Globus pallidus (tissue), 1 donor: ENCODE results near the gene SLITRK2.

Source experiments
- DNase-seq: peaks from one replicate; pipeline ENCODE4 v3.0.0-alpha.2; 2015; ENCODE audit warnings: low spot score

Gene SLITRK2

GRCh38 chrX:145853181-145853580, 35.6 kb downstream of the SLITRK2 start:
- DNase-seq = no peak

GRCh38 chrX:145856181-145856580, 38.6 kb downstream of the SLITRK2 start:
- DNase-seq = no peak

- no peak for DNase-seq
These were observed 44.2 kb downstream of the SLITRK2 start for GRCh38 chrX:145861818-145862217.

GRCh38 chrX:145865082-145865481, 47.5 kb downstream of the SLITRK2 start:
- DNase-seq = no peak
